Neuron (in vitro differentiated cells): ENCODE results near the gene GAA.
A peak's percentile ranks its signal among the peaks of the same experiment; 100 is the strongest.

Experiments
- H2AFZ ChIP-seq: one replicate; pipeline ENCODE4 v1.6.1; 2013; ENCODE audit warnings: low read depth, mild to moderate bottlenecking, inconsistent platforms, low read length, moderate library complexity
- H3K27me3 ChIP-seq: one replicate; pipeline ENCODE4 v1.6.1; 2013; ENCODE audit warnings: low read length; ENCODE audit not compliant: insufficient read depth
- H3K36me3 ChIP-seq: one replicate; pipeline ENCODE4 v1.6.1; 2013; ENCODE audit warnings: low read length; ENCODE audit not compliant: insufficient read depth
- H3K4me1 ChIP-seq: one replicate; pipeline ENCODE4 v1.6.1; 2013; ENCODE audit warnings: low read length; ENCODE audit not compliant: insufficient read depth
- H3K4me3 ChIP-seq: 2 replicates; pipeline ENCODE4 v1.5.1; 2013; ENCODE audit warnings: mild to moderate bottlenecking, low read length, moderate library complexity
- H3K9me3 ChIP-seq: one replicate; pipeline ENCODE4 v1.6.1; 2013; ENCODE audit warnings: low read length

The GAA gene

GRCh38 chr17:80101011-80101945, at the start of gene GAA:
Gene GAA (plus strand): TSS chr17:80101581. CDS start chr17:80104587, 3,006 bp downstream.
- Histone ChIP-seq H3K27me3 (no peaks in the 10 kb centered on the region), H3K4me3 (peak within 1 kb of the TSS; percentile 62), H2AFZ (peak within 1 kb of the TSS; percentile 90), H3K36me3 (no peaks in the 10 kb centered on the region), H3K9me3 (no peaks in the 10 kb centered on the region), H3K4me1 (peaks cover 25% of the 10 kb centered on the region)

- Histone ChIP-seq H3K9me3 (no peaks in the 10 kb centered on the region), H3K27me3 (no peaks in the 10 kb centered on the region), H3K36me3 (peaks cover 44% of the 10 kb centered on the region), H3K4me1 (no peaks in the 10 kb centered on the region), H2AFZ (no peak overlapping the region), H3K4me3 (no peak overlapping the region)
Observed at GRCh38 chr17:80051681-80052080, 49.7 kb upstream of the GAA start.

- H2AFZ ChIP-seq: no peak overlapping the region
- H3K36me3 ChIP-seq: peaks cover 41% of the 10 kb centered on the region
- no peaks in the 10 kb centered on the region for H3K9me3 ChIP-seq
- no peaks in the 10 kb centered on the region for H3K4me1 ChIP-seq
- no peak overlapping the region for H3K4me3 ChIP-seq
- H3K27me3 ChIP-seq: no peaks in the 10 kb centered on the region
Observed at GRCh38 chr17:80053102-80053501, 48.3 kb upstream of the GAA start.

GRCh38 chr17:80055597-80055996, 45.8 kb upstream of the GAA start:
- Histone ChIP-seq H3K27me3 (no peaks in the 10 kb centered on the region), H3K4me1 (no peaks in the 10 kb centered on the region), H2AFZ (no peak overlapping the region), H3K36me3 (peaks cover 42% of the 10 kb centered on the region), H3K9me3 (no peaks in the 10 kb centered on the region), H3K4me3 (no peak overlapping the region)

- Histone ChIP-seq H3K27me3 (no peaks in the 10 kb centered on the region), H3K9me3 (no peaks in the 10 kb centered on the region), H3K4me1 (no peaks in the 10 kb centered on the region), H2AFZ (no peak overlapping the region), H3K4me3 (no peak overlapping the region), H3K36me3 (peaks cover 34% of the 10 kb centered on the region)
Observed at GRCh38 chr17:80058311-80058955, 42.9 kb upstream of the GAA start.

- no peaks in the 10 kb centered on the region for H3K27me3 ChIP-seq
- H3K4me1 ChIP-seq: no peaks in the 10 kb centered on the region
- no peak overlapping the region for H3K4me3 ChIP-seq
- no peak overlapping the region for H2AFZ ChIP-seq
- peaks cover 43% of the 10 kb centered on the region for H3K36me3 ChIP-seq
- no peaks in the 10 kb centered on the region for H3K9me3 ChIP-seq
Observed at GRCh38 chr17:80060644-80061043, 40.7 kb upstream of the GAA start.

- Histone ChIP-seq H3K4me1 (no peaks in the 10 kb centered on the region), H3K36me3 (peaks cover 41% of the 10 kb centered on the region), H3K27me3 (no peaks in the 10 kb centered on the region), H3K4me3 (no peak overlapping the region), H2AFZ (no peak overlapping the region), H3K9me3 (no peaks in the 10 kb centered on the region)
Observed at GRCh38 chr17:80061421-80061820, 40.0 kb upstream of the GAA start.

- H3K4me3 ChIP-seq: no peak overlapping the region
- H3K36me3 ChIP-seq: peaks cover 31% of the 10 kb centered on the region
- no peaks in the 10 kb centered on the region for H3K4me1 ChIP-seq
- no peaks in the 10 kb centered on the region for H3K27me3 ChIP-seq
- no peak overlapping the region for H2AFZ ChIP-seq
- no peaks in the 10 kb centered on the region for H3K9me3 ChIP-seq
Observed at GRCh38 chr17:80063830-80064585, 37.4 kb upstream of the GAA start.

- Histone ChIP-seq H3K27me3 (no peaks in the 10 kb centered on the region), H3K9me3 (no peaks in the 10 kb centered on the region), H3K4me1 (no peaks in the 10 kb centered on the region), H3K4me3 (no peak overlapping the region), H2AFZ (no peak overlapping the region), H3K36me3 (peaks cover 28% of the 10 kb centered on the region)
Observed at GRCh38 chr17:80064696-80065095, 36.7 kb upstream of the GAA start.

GRCh38 chr17:80065478-80066170, 35.8 kb upstream of the GAA start:
- Histone ChIP-seq H3K27me3 (no peaks in the 10 kb centered on the region), H2AFZ (no peak overlapping the region), H3K4me1 (no peaks in the 10 kb centered on the region)

GRCh38 chr17:80067393-80067986, 33.9 kb upstream of the GAA start:
- H3K4me1 ChIP-seq: no peaks in the 10 kb centered on the region
- peaks cover 18% of the 10 kb centered on the region for H3K36me3 ChIP-seq
- H3K4me3 ChIP-seq: no peak overlapping the region
- H3K27me3 ChIP-seq: no peaks in the 10 kb centered on the region
- H3K9me3 ChIP-seq: no peaks in the 10 kb centered on the region
- no peak overlapping the region for H2AFZ ChIP-seq

More at GRCh38 chr17:80065478-80066170, 35.8 kb upstream of the GAA start:
- no peak overlapping the region for H3K4me3 ChIP-seq
- peaks cover 20% of the 10 kb centered on the region for H3K36me3 ChIP-seq
- no peaks in the 10 kb centered on the region for H3K9me3 ChIP-seq
